Lower lobe of right lung (tissue), 2 donors: Measurements from ENCODE around the gene LRRC70. TPM values are rescaled to one million over a fixed set of nuclear protein-coding genes. Genes with fewer than 3 reads are reported as not detected.
A peak's percentile ranks its signal among the peaks of the same experiment; 100 is the strongest.

ENCODE experiments used
- ATAC-seq, 2 donors: fragments of 200-7000 bp; cut with Tn5 transposase; one replicate each; pipeline ENCODE4 v1.9.1; 2020 to 2022; ENCODE audit warnings: mild to moderate bottlenecking in 2 of 2, moderate library complexity in 2 of 2
- DNase-seq: peaks from one replicate; pipeline ENCODE4 v3.0.0-alpha.2; 2020
- H3K27ac ChIP-seq: fragments of 200-600 bp; one replicate; pipeline ENCODE4 v1.8.0; 2022
- H3K27me3 ChIP-seq: fragments of 200-600 bp; one replicate; pipeline ENCODE4 v1.8.0; 2022; ENCODE audit warnings: low read depth
- H3K36me3 ChIP-seq: fragments of 200-600 bp; one replicate; pipeline ENCODE4 v1.8.0; 2022; ENCODE audit warnings: mild to moderate bottlenecking
- H3K4me1 ChIP-seq: fragments of 200-600 bp; one replicate; pipeline ENCODE4 v1.8.0; 2022
- H3K4me3 ChIP-seq: fragments of 200-600 bp; one replicate; pipeline ENCODE4 v1.8.0; 2022; ENCODE audit warnings: mild to moderate bottlenecking
- H3K9me3 ChIP-seq: fragments of 200-600 bp; one replicate; pipeline ENCODE4 v1.8.0; 2022
- intact Hi-C: fragments of 100-400 bp; cut with DNase I; formaldehyde crosslinking; loops from one replicate; pipeline ENCODE4 v1.11.0; 2022
- total RNA-seq: library from RNA; stranded (reverse); fragmentation: NEBNext Ultra II Directional; extraction: Animal tissue kit (Norgen Biotek cat#: 25700); gene quantifications from one replicate; pipeline ENCODE4 v1.2.1, GENCODE V29; 2021
- TF ChIP-seq, protein P1 (sequence below): fragments of 200-600 bp; IDR thresholded peaks from one replicate; pipeline ENCODE4 v1.8.0; 2022; ENCODE audit warnings: antibody characterized with exemption, mild to moderate bottlenecking
- donor health status: DM: no; HTN: yes; CAD: no; lungs with severe emphysema.

The LRRC70 gene
- total RNA-seq, 1 donor from 2014 or later, result 1.1 TPM

- no peaks in the 10 kb centered on the region for H3K9me3 ChIP-seq
- no peaks in the 10 kb centered on the region for H3K36me3 ChIP-seq
- H3K27ac ChIP-seq, result no peak overlapping the region
- no peak overlapping the region for H3K4me3 ChIP-seq
- TF ChIP-seq, protein P1, sequence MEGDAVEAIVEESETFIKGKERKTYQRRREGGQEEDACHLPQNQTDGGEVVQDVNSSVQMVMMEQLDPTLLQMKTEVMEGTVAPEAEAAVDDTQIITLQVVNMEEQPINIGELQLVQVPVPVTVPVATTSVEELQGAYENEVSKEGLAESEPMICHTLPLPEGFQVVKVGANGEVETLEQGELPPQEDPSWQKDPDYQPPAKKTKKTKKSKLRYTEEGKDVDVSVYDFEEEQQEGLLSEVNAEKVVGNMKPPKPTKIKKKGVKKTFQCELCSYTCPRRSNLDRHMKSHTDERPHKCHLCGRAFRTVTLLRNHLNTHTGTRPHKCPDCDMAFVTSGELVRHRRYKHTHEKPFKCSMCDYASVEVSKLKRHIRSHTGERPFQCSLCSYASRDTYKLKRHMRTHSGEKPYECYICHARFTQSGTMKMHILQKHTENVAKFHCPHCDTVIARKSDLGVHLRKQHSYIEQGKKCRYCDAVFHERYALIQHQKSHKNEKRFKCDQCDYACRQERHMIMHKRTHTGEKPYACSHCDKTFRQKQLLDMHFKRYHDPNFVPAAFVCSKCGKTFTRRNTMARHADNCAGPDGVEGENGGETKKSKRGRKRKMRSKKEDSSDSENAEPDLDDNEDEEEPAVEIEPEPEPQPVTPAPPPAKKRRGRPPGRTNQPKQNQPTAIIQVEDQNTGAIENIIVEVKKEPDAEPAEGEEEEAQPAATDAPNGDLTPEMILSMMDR, result no peak
- DNase-seq (no peak), ATAC-seq (peak; percentile 55 to 91)
- H3K27me3 ChIP-seq, result no peaks in the 10 kb centered on the region
- H3K4me1 ChIP-seq, result no peaks in the 10 kb centered on the region
- intact Hi-C loops, result no loop called here
Measured at GRCh38 chr5:62538017-62538942, 40.3 kb upstream of the LRRC70 start.

DNA sequence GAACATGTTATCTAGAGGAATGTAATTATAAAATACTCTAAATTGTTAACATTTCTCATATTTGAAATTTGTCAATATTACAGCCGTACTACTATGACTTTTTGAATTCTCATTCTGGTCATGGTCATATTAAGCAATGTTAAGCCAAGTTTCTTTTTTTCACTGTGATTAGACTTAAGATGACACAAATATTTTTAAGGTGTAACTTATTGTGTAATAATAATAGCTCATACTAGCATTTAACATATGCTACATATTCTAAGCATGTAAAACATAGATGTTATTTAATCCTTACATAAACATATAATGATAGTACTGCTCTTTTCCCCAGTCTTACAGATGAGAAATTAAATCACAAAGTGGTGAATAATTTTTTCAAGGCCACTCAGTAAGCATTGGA lies 35.9 kb upstream of the LRRC70 start:
- DNase-seq (no peak), ATAC-seq (no peak)
- H3K9me3 ChIP-seq, result no peaks in the 10 kb centered on the region
- H3K4me3 ChIP-seq, result no peak overlapping the region
- H3K27ac ChIP-seq, result no peak overlapping the region
- no peaks in the 10 kb centered on the region for H3K4me1 ChIP-seq
- no peaks in the 10 kb centered on the region for H3K27me3 ChIP-seq
- intact Hi-C loops, result no loop called here
- TF ChIP-seq, protein P1, result no peak
- no peaks in the 10 kb centered on the region for H3K36me3 ChIP-seq

DNA sequence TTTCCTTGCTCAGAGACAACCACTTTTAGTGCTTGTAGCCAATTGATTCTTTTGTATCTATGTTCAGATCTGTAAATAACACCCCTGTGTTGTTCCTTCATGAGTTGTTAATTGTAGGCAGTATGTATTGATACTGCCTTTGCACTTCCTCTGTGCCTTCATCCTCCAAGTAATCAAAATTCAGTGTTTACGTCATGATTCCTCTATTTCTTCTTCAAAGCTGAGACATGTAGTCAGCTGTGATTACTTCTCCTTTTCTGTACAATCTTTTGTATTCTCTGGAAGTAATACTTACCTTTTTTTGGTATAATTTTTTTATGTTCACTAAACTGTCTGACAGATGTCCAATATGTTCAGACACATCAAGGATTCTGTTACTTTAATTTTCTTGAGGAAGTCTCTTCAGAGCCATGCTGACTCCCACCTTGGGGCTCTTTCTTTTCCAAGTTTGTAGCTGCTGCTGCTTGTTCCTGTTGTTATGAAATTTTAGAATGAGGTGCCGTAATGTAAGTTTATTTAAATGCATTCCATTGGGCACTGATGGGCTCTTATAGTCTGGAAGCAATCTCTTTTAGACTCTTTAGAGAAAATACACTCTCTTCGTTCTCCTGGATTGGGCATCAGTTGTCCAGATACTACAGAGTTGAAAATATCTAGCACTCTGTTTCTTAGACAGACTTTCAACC lies 30.5 kb upstream of the LRRC70 start:
- H3K9me3 ChIP-seq, result no peaks in the 10 kb centered on the region
- no peaks in the 10 kb centered on the region for H3K4me1 ChIP-seq
- H3K4me3 ChIP-seq, result no peak overlapping the region
- ATAC-seq (no peak), DNase-seq (no peak)
- intact Hi-C loops, result no loop called here
- H3K27ac ChIP-seq, result no peak overlapping the region
- H3K27me3 ChIP-seq, result no peaks in the 10 kb centered on the region
- TF ChIP-seq, protein P1, result no peak
- no peaks in the 10 kb centered on the region for H3K36me3 ChIP-seq

DNA sequence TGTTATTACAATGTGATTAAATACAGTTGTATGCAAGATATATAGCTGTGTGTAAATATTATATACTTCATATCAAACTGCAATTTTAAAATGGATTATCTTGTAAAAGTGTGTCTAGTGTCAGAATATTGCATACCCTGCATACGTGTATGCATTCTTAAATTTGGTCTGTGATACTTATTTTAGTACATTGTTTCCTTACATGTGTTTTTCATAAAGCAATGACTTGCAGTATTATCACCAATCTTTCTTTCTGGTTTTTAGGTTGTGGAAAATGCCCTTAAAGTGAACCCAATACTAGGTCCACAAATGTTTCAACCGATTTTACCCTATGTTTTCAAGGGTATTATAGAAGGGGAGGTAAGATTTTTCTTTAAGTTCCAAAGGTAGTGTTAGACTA lies 28.5 kb upstream of the LRRC70 start:
- intact Hi-C loops, result no loop called here
- H3K27me3 ChIP-seq, result no peaks in the 10 kb centered on the region
- TF ChIP-seq, protein P1, result no peak
- H3K27ac ChIP-seq, result no peak overlapping the region
- no peak for ATAC-seq
- no peaks in the 10 kb centered on the region for H3K36me3 ChIP-seq
- DNase-seq, result no peak
- no peaks in the 10 kb centered on the region for H3K4me1 ChIP-seq
- no peak overlapping the region for H3K4me3 ChIP-seq
- no peaks in the 10 kb centered on the region for H3K9me3 ChIP-seq

DNA sequence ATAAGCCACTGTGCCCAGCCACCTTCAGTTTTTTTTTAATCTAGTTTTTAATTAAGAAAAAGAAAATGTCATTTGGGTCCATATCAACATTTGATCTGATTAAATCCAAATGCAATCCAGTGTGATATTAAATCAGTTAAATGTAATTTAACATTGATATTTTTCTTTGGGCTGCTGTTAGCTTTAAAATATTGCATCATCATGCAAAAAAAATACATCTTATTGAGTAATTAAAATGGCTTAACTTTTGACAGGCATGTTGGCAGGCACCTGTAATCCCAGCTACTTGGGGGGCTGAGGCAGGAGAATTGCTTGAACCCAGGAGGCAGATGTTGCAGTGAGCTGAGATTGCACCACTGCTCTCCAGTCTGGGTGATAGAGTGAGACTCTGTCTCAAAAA lies 22.7 kb upstream of the LRRC70 start:
- Histone ChIP-seq H3K9me3 (no peaks in the 10 kb centered on the region), H3K27me3 (no peaks in the 10 kb centered on the region), H3K27ac (no peak overlapping the region), H3K36me3 (peaks cover 6% of the 10 kb centered on the region), H3K4me1 (no peaks in the 10 kb centered on the region), H3K4me3 (no peak overlapping the region)
- intact Hi-C loops, result no loop called here
- ATAC-seq (no peak), DNase-seq (no peak)
- TF ChIP-seq, protein P1, result no peak
